Esophagus squamous epithelium (tissue), 5 donors: Measurements from ENCODE around the gene FIG4. TPM values are rescaled to one million over a fixed set of nuclear protein-coding genes. Genes with fewer than 3 reads are reported as not detected.

Experiments used
- DNase-seq: peaks from one replicate; lab custom pipeline; 2025; lab: John Stamatoyannopoulos, UW
- H3K27ac ChIP-seq, 4 donors: fragments of 200-600 bp; sonication (generic); one replicate each; pipeline ENCODE4 v1.5.1; 2016 to 2019; ENCODE audit warnings: mild to moderate bottlenecking in 1 of 4
- H3K27me3 ChIP-seq, 4 donors: fragments of 200-600 bp; sonication (generic); 1 replicate in 3 of 4; 2 replicates in 1 of 4; pipeline versions ENCODE4 v1.5.1 to v1.6.0; 2017 to 2021; ENCODE audit warnings: antibody characterized with exemption in 1 of 4
- H3K36me3 ChIP-seq, 3 donors: fragments of 200-600 bp; sonication (generic); one replicate each; pipeline ENCODE4 v1.5.1; 2016 to 2019
- H3K4me1 ChIP-seq, 3 donors: fragments of 200-600 bp; sonication (generic); one replicate each; pipeline ENCODE4 v1.5.1; 2017 to 2019
- H3K4me3 ChIP-seq, 4 donors: fragments of 200-600 bp; sonication (generic); 1 replicate in 3 of 4; 2 replicates in 1 of 4; pipeline ENCODE4 v1.5.1; 2016 to 2019; ENCODE audit warnings: mild to moderate bottlenecking in 2 of 4, moderate library complexity in 1 of 4
- H3K9me3 ChIP-seq, 3 donors: fragments of 200-600 bp; sonication (generic); one replicate each; pipeline ENCODE4 v1.5.1; 2016 to 2019
- POLR2A ChIP-seq, 4 donors: fragments of 450-650 bp; IDR thresholded peaks; one replicate each; pipeline ENCODE4 v1.6.1; 2017; ENCODE audit warnings: antibody characterized with exemption in 4 of 4, mild to moderate bottlenecking in 4 of 4, moderate library complexity in 3 of 4
- WGBS, 2 donors: methylation state at CpG; one replicate each; pipeline ENCODE4 v1.1.5; 2018; 5-methylcytosine and 5-hydroxymethylcytosine counted together
- intact Hi-C: fragments of 100-400 bp; cut with DNase I; formaldehyde crosslinking; loops from one replicate; pipeline ENCODE4 v1.15.0; 2022
- total RNA-seq, 4 donors: library from RNA; depleted of rRNA; stranded (reverse); fragments of >200 nt; gene quantifications; one replicate each; pipeline ENCODE4 v1.1.0, GENCODE V29; 2016
- TF ChIP-seq, protein P1 (sequence below), 6 experiments: fragments of 450-650 bp in 4 of 6; fragments of 200-600 bp in 2 of 6; sonication (generic) in 2 of 6; IDR thresholded peaks; one replicate each; pipeline ENCODE4 v1.5.1; 2016 to 2019; ENCODE audit warnings: antibody characterized with exemption in 6 of 6, mild to moderate bottlenecking in 4 of 6, moderate library complexity in 4 of 6
- donor health status: DM: yes; HTN: yes; CAD: no.

FIG4 gene
- total RNA-seq, 4 donors from 2014 or later: 7.0 to 11.3 (median 9.1) TPM

DNA sequence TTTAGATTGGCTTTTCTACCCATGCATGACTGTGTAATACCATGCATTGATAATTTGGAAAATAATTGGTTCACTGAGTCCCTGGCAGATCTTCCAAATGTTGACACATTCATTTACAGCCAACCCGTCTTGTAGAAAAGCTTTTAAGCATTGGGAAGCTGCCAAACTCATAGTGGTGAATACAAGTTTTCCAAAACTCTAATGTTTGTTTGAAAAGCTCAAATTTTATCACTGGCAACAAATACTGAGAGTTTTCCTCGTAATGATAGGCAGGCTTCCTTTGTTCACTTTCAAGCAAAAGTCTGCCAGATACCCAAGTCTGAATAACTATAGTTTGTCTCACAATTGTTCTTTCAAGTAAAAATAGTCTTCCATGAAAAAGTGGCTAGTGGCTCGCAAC, 143.0 kb downstream of the FIG4 start:
- H3K27me3 ChIP-seq: no peaks in the 10 kb centered on the region
- TF ChIP-seq, protein P1, sequence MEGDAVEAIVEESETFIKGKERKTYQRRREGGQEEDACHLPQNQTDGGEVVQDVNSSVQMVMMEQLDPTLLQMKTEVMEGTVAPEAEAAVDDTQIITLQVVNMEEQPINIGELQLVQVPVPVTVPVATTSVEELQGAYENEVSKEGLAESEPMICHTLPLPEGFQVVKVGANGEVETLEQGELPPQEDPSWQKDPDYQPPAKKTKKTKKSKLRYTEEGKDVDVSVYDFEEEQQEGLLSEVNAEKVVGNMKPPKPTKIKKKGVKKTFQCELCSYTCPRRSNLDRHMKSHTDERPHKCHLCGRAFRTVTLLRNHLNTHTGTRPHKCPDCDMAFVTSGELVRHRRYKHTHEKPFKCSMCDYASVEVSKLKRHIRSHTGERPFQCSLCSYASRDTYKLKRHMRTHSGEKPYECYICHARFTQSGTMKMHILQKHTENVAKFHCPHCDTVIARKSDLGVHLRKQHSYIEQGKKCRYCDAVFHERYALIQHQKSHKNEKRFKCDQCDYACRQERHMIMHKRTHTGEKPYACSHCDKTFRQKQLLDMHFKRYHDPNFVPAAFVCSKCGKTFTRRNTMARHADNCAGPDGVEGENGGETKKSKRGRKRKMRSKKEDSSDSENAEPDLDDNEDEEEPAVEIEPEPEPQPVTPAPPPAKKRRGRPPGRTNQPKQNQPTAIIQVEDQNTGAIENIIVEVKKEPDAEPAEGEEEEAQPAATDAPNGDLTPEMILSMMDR (IDR thresholded peaks at IDR 0.05): no peak
- no peak for TF ChIP-seq POLR2A (IDR thresholded peaks at IDR 0.05)
- no peak overlapping the region for H3K27ac ChIP-seq
- H3K4me3 ChIP-seq: no peak overlapping the region
- intact Hi-C loops: no loop called here
- 15 to 32% methylated on average over 2 to 3 of the region's 3 CpGs for WGBS, 2 donors
- H3K4me1 ChIP-seq: peaks cover 0 to 9% (median 0%) of the 10 kb centered on the region in 3 donors
- DNase-seq: no peak
- H3K9me3 ChIP-seq: peaks cover 0 to 11% (median 0%) of the 10 kb centered on the region in 3 donors
- H3K36me3 ChIP-seq: peaks cover 0 to 9% (median 0%) of the 10 kb centered on the region in 3 donors

DNA sequence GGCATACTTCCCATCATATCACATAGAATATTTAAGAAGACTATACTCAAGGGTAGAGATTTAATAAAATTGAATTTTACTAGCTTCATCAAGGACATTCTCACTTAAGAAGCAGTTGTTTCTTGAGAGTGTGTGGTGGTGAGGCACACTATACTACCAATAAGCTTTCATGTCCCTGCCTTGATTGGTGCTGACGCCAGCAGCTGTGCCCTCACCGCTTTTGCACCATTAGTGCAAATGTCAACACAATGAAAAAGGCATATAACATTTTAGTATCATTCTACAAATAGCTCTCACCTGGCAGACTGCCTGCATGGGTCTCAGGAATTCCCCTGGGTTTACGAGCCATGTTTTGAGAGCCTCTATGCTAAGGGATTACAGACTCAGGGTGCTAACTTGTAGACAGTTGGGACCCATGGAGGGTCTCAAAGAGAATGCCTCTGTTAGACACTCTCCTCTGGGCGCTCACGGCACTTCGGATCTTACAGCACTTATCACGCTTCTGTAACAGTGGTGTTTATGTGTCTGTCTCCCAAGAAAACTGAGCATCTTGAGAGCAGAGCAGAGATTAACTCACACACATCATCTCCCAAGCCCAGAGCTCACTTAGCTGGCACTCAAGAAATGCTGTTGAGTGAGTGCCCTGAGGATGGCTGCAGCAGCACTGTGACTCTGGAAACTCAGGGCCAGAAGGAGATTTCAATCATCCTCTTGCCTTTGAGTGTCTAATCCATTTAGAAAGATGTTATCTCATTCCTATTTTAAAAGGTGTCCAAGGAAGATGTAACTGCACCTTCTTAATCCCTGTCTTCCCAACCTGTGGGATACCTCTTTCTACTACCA, 143.7 kb downstream of the FIG4 start:
- WGBS, 2 donors: 72 to 78% methylated on average over 3 to 7 of the region's 7 CpGs
- TF ChIP-seq POLR2A (IDR thresholded peaks at IDR 0.05): no peak
- TF ChIP-seq, protein P1 (IDR thresholded peaks at IDR 0.05): no peak
- H3K9me3 ChIP-seq: peaks cover 0 to 7% (median 0%) of the 10 kb centered on the region in 3 donors
- no peaks in the 10 kb centered on the region for H3K27me3 ChIP-seq
- DNase-seq: no peak
- H3K4me3 ChIP-seq: no peak overlapping the region
- peaks cover 0 to 9% (median 0%) of the 10 kb centered on the region in 3 donors for H3K4me1 ChIP-seq
- intact Hi-C loops: no loop called here
- peaks cover 0 to 7% (median 0%) of the 10 kb centered on the region in 3 donors for H3K36me3 ChIP-seq
- no peak overlapping the region for H3K27ac ChIP-seq

DNA sequence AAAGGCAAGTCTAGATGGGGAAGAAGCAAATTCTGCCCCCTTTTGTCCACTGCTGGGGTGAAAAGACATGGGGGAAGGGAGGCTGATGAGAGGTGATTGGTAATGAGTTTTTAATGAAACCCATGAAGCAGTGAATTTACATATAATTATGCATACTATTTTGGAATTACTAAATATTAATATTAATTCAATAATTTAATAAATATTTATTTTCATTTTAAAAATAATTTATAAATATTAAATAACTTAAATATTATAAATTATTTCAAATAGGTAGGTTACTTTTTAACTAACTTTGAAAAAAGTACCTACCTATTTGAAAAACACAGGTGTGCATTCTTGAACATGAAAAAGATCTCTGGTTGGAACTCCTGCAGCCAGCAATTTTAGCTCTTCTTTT, 148.9 kb downstream of the FIG4 start:
- H3K9me3 ChIP-seq: no peaks in the 10 kb centered on the region
- no peak overlapping the region for H3K4me3 ChIP-seq
- H3K27me3 ChIP-seq: no peaks in the 10 kb centered on the region
- no peak for TF ChIP-seq POLR2A (IDR thresholded peaks at IDR 0.05)
- TF ChIP-seq, protein P1 (IDR thresholded peaks at IDR 0.05): no peak
- H3K4me1 ChIP-seq: no peaks in the 10 kb centered on the region
- intact Hi-C loops: no loop called here
- DNase-seq: no peak
- no peaks in the 10 kb centered on the region for H3K36me3 ChIP-seq
- H3K27ac ChIP-seq: no peak overlapping the region

DNA sequence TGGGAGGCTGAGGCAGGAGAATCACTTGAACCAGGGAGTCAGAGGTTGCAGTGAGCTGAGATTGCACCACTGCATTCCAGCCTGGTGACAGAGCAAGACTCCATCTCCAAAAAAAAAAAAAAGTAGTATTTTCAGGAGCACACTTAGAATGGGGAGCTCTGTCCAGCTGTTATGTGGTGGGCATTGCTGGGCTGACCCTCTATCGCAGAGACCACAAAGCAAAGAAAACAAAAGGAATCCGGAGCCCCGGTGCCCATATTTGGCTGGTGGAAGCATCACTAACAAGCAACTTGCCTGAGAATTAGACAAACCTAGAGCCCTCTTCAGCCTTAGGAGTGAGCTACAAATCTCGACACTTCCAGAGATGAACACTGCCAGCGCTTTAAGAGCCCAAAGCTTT, 149.7 kb downstream of the FIG4 start:
- no peaks in the 10 kb centered on the region for H3K36me3 ChIP-seq
- intact Hi-C loops: no loop called here
- H3K9me3 ChIP-seq: no peaks in the 10 kb centered on the region
- no peak overlapping the region for H3K27ac ChIP-seq
- no peak for TF ChIP-seq POLR2A (IDR thresholded peaks at IDR 0.05)
- TF ChIP-seq, protein P1 (IDR thresholded peaks at IDR 0.05): no peak
- no peaks in the 10 kb centered on the region for H3K4me1 ChIP-seq
- H3K4me3 ChIP-seq: no peak overlapping the region
- no peaks in the 10 kb centered on the region for H3K27me3 ChIP-seq
- WGBS, 2 donors: 93 to 97% methylated on average over 5 of the region's 5 CpGs
- DNase-seq: no peak

DNA sequence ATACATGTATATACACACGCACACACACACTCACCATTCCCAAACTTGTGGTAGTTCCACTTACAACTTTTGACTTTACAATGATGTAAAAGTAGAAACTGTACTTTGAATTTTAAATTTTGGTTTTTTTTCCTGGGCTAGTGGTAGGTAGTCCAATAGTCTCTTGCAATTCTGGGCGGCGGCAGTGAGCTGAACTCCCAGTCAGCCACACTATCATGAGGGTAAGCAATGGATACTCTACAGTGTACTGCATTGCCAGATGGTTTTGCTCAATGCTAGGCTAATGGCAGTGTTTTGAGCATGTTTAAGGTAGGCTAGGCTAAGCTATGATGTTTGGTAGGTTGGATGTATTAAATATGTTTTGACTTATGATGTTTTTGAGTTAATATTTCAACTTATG, 150.8 kb downstream of the FIG4 start:
- TF ChIP-seq, protein P1 (IDR thresholded peaks at IDR 0.05): no peak
- TF ChIP-seq POLR2A (IDR thresholded peaks at IDR 0.05): no peak
- Histone ChIP-seq H3K4me1 (no peaks in the 10 kb centered on the region), H3K27me3 (no peaks in the 10 kb centered on the region), H3K36me3 (no peaks in the 10 kb centered on the region), H3K27ac (no peak overlapping the region), H3K9me3 (no peaks in the 10 kb centered on the region), H3K4me3 (no peak overlapping the region)
- intact Hi-C loops: no loop called here
- 93 to 97% methylated on average over 3 of the region's 3 CpGs for WGBS, 2 donors
- no peak for DNase-seq
